Type B pancreatic cell (in vitro differentiated cells): ENCODE results near the gene RUNX1. TPM values are rescaled to one million over a fixed set of nuclear protein-coding genes. Genes with fewer than 3 reads are reported as not detected.

Experiments used
- DNase-seq: peaks from one replicate; pipeline ENCODE4 v3.0.0; 2021; ENCODE audit warnings: mixed read lengths; ENCODE audit not compliant: unreplicated experiment; ENCODE audit errors: extremely low spot score
- H3K27ac Mint-ChIP-seq: 2 replicates; pipeline ENCODE4 v1.8.0; 2021; ENCODE audit warnings: mild to moderate bottlenecking, mixed read lengths
- H3K27me3 Mint-ChIP-seq: 2 replicates; pipeline ENCODE4 v1.8.0; 2021; ENCODE audit warnings: mixed read lengths
- H3K36me3 Mint-ChIP-seq: 2 replicates; pipeline ENCODE4 v1.8.0; 2021; ENCODE audit warnings: mixed read lengths
- H3K4me1 Mint-ChIP-seq: one replicate; pipeline ENCODE4 v1.8.0; 2021; ENCODE audit warnings: mixed read lengths; ENCODE audit not compliant: unreplicated experiment
- H3K4me3 Mint-ChIP-seq: 2 replicates; pipeline ENCODE4 v1.8.0; 2021; ENCODE audit warnings: mild to moderate bottlenecking, mixed read lengths
- H3K9me3 Mint-ChIP-seq: 2 replicates; pipeline ENCODE4 v1.8.0; 2021; ENCODE audit warnings: mixed read lengths
- total RNA-seq: library from RNA; stranded (reverse); gene quantifications from 2 replicates; pipeline ENCODE4 v1.2.1, GENCODE V29; 2021; ENCODE audit warnings: low replicate concordance
- TF ChIP-seq, protein P1 (sequence below): fragments of 200-600 bp; sonication (generic); conservative IDR thresholded peaks from 2 replicates; pipeline ENCODE4 v1.5.0; 2021; ENCODE audit warnings: antibody characterized with exemption, mild to moderate bottlenecking

RUNX1 gene
- total RNA-seq, 1 donor from 2014 or later, result 11.9 TPM

DNA sequence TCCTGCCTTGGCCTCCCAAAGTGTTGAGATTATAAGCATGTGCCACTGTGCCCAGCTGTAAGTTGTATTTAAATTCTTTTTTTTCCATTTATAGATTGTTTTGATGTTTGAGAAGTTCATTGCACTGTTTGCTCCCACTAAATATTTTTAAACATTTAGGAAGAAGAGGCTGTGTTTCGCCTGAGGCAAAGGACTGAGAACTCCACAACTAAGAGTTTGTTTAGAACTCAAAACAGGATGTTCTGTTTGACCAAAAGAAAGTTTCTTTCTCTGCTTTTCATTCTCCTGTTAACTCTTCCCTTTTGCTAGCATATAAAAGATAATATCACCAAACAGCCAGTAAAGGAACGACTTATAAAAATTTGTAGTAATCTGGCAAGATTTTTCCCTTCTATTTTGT lies 87.0 kb downstream of the RUNX1 start:
- Mint-ChIP-seq H3K4me1 (peaks cover 6% of the 10 kb centered on the region), H3K36me3 (no peaks in the 10 kb centered on the region), H3K9me3 (no peaks in the 10 kb centered on the region), H3K4me3 (no peak overlapping the region), H3K27ac (no peak overlapping the region), H3K27me3 (peaks cover 14% of the 10 kb centered on the region)
- TF ChIP-seq, protein P1, sequence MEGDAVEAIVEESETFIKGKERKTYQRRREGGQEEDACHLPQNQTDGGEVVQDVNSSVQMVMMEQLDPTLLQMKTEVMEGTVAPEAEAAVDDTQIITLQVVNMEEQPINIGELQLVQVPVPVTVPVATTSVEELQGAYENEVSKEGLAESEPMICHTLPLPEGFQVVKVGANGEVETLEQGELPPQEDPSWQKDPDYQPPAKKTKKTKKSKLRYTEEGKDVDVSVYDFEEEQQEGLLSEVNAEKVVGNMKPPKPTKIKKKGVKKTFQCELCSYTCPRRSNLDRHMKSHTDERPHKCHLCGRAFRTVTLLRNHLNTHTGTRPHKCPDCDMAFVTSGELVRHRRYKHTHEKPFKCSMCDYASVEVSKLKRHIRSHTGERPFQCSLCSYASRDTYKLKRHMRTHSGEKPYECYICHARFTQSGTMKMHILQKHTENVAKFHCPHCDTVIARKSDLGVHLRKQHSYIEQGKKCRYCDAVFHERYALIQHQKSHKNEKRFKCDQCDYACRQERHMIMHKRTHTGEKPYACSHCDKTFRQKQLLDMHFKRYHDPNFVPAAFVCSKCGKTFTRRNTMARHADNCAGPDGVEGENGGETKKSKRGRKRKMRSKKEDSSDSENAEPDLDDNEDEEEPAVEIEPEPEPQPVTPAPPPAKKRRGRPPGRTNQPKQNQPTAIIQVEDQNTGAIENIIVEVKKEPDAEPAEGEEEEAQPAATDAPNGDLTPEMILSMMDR, result no peak
- no peak for DNase-seq

DNA sequence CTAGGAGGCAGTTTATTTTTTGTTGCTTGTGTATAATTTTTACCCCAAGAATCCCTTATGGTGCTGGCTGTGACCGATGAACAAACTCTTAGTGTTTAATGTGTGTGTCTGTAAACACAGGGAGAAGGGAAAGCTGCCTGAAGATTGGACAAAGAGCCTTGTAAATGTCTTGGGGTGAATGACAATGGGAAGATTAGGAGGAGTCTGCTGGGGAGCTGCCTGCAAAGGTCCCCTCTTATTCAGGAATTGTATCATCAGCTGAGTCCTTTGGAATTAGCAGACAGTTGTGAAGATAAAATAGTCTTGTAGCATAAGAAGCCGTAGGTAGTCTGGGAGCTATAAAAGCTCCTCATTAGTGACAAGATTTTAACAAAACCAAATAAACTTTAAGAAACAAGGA lies 88.4 kb downstream of the RUNX1 start:
- Mint-ChIP-seq H3K4me1 (peaks cover 6% of the 10 kb centered on the region), H3K27ac (no peak overlapping the region), H3K4me3 (no peak overlapping the region), H3K36me3 (no peaks in the 10 kb centered on the region), H3K27me3 (peaks cover 14% of the 10 kb centered on the region), H3K9me3 (no peaks in the 10 kb centered on the region)
- no peak for DNase-seq
- TF ChIP-seq, protein P1, result no peak

DNA sequence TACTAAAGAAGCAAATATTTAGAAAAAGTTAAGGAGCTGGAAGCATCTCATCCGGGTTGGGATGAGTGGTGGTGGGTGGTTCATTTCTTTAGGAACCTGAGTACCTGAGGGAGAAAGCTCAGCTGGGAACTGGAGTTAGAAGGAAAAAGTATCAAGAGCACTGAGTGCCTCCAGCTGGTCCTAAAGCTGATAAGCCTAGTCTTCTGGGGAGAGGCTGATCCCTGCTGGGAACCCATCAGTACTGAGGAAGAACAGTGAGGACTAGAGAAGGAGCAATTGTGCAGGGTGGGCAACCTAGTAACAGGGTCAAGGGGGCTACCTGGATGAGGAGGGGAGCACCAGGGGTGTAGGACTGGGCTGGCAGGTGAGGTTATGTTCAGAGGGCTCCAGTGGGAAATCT lies 89.5 kb downstream of the RUNX1 start:
- Mint-ChIP-seq H3K9me3 (no peaks in the 10 kb centered on the region), H3K36me3 (no peaks in the 10 kb centered on the region), H3K27me3 (peaks cover 12% of the 10 kb centered on the region), H3K27ac (no peak overlapping the region), H3K4me3 (no peak overlapping the region), H3K4me1 (peaks cover under 1% of the 10 kb centered on the region)
- no peak for DNase-seq
- TF ChIP-seq, protein P1, result no peak

DNA sequence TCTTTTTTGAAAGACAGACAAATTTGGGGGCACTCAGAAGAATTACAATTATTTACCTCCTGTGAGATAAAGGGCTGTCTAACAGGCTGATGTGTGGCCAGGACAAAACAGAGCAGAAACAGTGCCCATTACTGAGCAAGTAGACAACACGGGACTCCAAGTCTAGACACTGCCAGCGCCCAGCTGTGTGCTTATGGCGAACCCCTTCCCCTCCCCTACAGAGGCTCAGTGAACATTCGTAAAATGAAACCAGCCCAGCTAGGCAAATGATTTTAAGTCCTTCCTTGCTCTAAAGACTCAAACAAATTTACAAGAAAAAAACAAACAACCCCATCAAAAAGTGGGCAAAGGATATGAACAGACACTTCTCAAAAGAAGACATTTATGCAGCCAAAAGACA lies 91.1 kb downstream of the RUNX1 start:
- H3K36me3 Mint-ChIP-seq, result no peaks in the 10 kb centered on the region
- no peaks in the 10 kb centered on the region for H3K4me1 Mint-ChIP-seq
- H3K9me3 Mint-ChIP-seq, result no peaks in the 10 kb centered on the region
- no peak overlapping the region for H3K27ac Mint-ChIP-seq
- no peak overlapping the region for H3K4me3 Mint-ChIP-seq
- DNase-seq, result no peak
- peaks cover 17% of the 10 kb centered on the region for H3K27me3 Mint-ChIP-seq
- TF ChIP-seq, protein P1, result no peak

DNA sequence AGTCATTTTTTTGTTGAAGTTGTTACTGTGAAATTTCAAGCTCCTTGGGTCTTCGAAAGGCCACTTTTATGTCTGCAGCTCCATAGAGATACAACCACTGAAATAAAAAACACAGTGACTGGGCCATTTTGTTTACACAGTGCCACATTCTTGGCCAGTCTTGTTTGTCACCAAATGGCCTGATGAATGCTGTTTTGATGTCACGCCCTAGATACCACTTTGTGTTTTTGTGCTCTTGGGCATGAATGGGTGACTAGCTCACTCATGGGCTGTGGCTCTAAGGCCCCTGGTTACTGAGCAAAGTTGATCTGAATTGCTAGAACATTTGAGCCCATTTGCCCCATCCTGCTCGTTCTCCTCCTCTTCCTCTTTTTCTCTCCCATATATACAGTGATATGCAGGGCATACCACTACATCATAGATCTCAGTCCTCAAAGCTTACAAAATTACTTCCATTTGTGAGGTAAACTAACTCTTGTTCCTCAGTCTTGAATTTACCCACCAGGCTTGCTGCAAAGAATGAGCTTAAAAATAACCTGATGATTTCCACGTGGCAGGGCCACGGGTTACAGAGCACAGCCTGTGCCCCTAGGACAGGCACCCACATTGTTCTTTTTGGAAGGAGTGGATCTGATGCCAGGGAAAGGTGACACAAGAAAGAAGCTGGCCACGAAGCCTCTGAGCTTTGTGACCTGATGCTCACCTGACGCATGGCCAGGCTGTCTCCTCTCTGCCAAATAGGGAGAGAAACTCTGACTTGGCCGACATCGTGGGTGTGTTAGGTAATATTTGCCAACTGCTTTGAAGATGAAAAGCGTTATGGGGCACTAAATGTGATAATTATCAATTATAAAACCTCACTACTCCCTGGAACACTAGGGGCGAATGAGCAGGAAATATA lies 92.4 kb downstream of the RUNX1 start:
- Mint-ChIP-seq H3K36me3 (no peaks in the 10 kb centered on the region), H3K27ac (no peak overlapping the region), H3K4me1 (peaks cover 3% of the 10 kb centered on the region), H3K9me3 (no peaks in the 10 kb centered on the region), H3K27me3 (peaks cover 17% of the 10 kb centered on the region), H3K4me3 (no peak overlapping the region)
- TF ChIP-seq, protein P1, result no peak
- DNase-seq, result no peak
